Neuron (in vitro differentiated cells): ENCODE measurements around the gene RNF151.

ENCODE experiments used
- H2AFZ ChIP-seq: one replicate; pipeline ENCODE4 v1.6.1; 2013; ENCODE audit warnings: low read depth, mild to moderate bottlenecking, inconsistent platforms, low read length, moderate library complexity
- H3K27me3 ChIP-seq: one replicate; pipeline ENCODE4 v1.6.1; 2013; ENCODE audit warnings: low read length; ENCODE audit not compliant: insufficient read depth
- H3K36me3 ChIP-seq: one replicate; pipeline ENCODE4 v1.6.1; 2013; ENCODE audit warnings: low read length; ENCODE audit not compliant: insufficient read depth
- H3K4me1 ChIP-seq: one replicate; pipeline ENCODE4 v1.6.1; 2013; ENCODE audit warnings: low read length; ENCODE audit not compliant: insufficient read depth
- H3K4me3 ChIP-seq: 2 replicates; pipeline ENCODE4 v1.5.1; 2013; ENCODE audit warnings: mild to moderate bottlenecking, low read length, moderate library complexity
- H3K9me3 ChIP-seq: one replicate; pipeline ENCODE4 v1.6.1; 2013; ENCODE audit warnings: low read length

The RNF151 gene

GRCh38 chr16:1990351-1991134 is 23.9 kb downstream of the RNF151 start:
- Histone ChIP-seq H3K36me3 (peaks cover 14% of the 10 kb centered on the region), H3K9me3 (no peaks in the 10 kb centered on the region), H2AFZ (no peak overlapping the region), H3K27me3 (peaks cover 30% of the 10 kb centered on the region), H3K4me1 (peaks cover 12% of the 10 kb centered on the region), H3K4me3 (peak overlapping the region; percentile 35)

- Histone ChIP-seq H3K4me3 (peak overlapping the region; percentile 35), H3K4me1 (peaks cover 10% of the 10 kb centered on the region), H3K36me3 (peaks cover 9% of the 10 kb centered on the region), H2AFZ (no peak overlapping the region), H3K27me3 (peaks cover 30% of the 10 kb centered on the region), H3K9me3 (no peaks in the 10 kb centered on the region)
Observed at GRCh38 chr16:1991135-1991551, 24.5 kb downstream of the RNF151 start.

GRCh38 chr16:1991588-1991947 is 24.9 kb downstream of the RNF151 start:
- Histone ChIP-seq H3K9me3 (no peaks in the 10 kb centered on the region), H3K4me3 (peak overlapping the region; percentile 31), H3K36me3 (peaks cover 5% of the 10 kb centered on the region), H3K27me3 (peaks cover 30% of the 10 kb centered on the region), H2AFZ (no peak overlapping the region), H3K4me1 (peaks cover 10% of the 10 kb centered on the region)

- H3K36me3 ChIP-seq = peaks cover 5% of the 10 kb centered on the region
- peaks cover 10% of the 10 kb centered on the region for H3K4me1 ChIP-seq
- peak overlapping the region; percentile 31 for H3K4me3 ChIP-seq
- H3K27me3 ChIP-seq = peaks cover 30% of the 10 kb centered on the region
- no peaks in the 10 kb centered on the region for H3K9me3 ChIP-seq
- no peak overlapping the region for H2AFZ ChIP-seq
Observed at GRCh38 chr16:1991948-1992703, 25.5 kb downstream of the RNF151 start.

GRCh38 chr16:1992704-1993317 is 26.2 kb downstream of the RNF151 start:
- H3K9me3 ChIP-seq = no peaks in the 10 kb centered on the region
- H2AFZ ChIP-seq = no peak overlapping the region
- peaks cover 10% of the 10 kb centered on the region for H3K4me1 ChIP-seq
- H3K36me3 ChIP-seq = peaks cover 9% of the 10 kb centered on the region
- H3K27me3 ChIP-seq = peaks cover 30% of the 10 kb centered on the region
- H3K4me3 ChIP-seq = no peak overlapping the region

GRCh38 chr16:1993731-1994131 is 27.1 kb downstream of the RNF151 start:
- H2AFZ ChIP-seq = no peak overlapping the region
- no peak overlapping the region for H3K4me3 ChIP-seq

GRCh38 chr16:1997494-1998359 is 31.1 kb downstream of the RNF151 start:
- Histone ChIP-seq H3K27me3 (peaks cover 5% of the 10 kb centered on the region), H3K9me3 (no peaks in the 10 kb centered on the region), H3K4me3 (no peak overlapping the region), H3K36me3 (peaks cover 55% of the 10 kb centered on the region), H2AFZ (no peak overlapping the region), H3K4me1 (no peaks in the 10 kb centered on the region)

More at GRCh38 chr16:1993731-1994131, 27.1 kb downstream of the RNF151 start:
- peaks cover 17% of the 10 kb centered on the region for H3K36me3 ChIP-seq
- peaks cover 30% of the 10 kb centered on the region for H3K27me3 ChIP-seq
- H3K4me1 ChIP-seq = peaks cover 10% of the 10 kb centered on the region
- H3K9me3 ChIP-seq = no peaks in the 10 kb centered on the region

GRCh38 chr16:1998360-1998835 is 31.7 kb downstream of the RNF151 start:
- no peak overlapping the region for H3K4me3 ChIP-seq
- no peaks in the 10 kb centered on the region for H3K9me3 ChIP-seq
- no peaks in the 10 kb centered on the region for H3K4me1 ChIP-seq
- H2AFZ ChIP-seq = no peak overlapping the region
- H3K36me3 ChIP-seq = peaks cover 61% of the 10 kb centered on the region
- H3K27me3 ChIP-seq = peaks cover under 1% of the 10 kb centered on the region

GRCh38 chr16:1998852-1999801 is 32.5 kb downstream of the RNF151 start:
- no peaks in the 10 kb centered on the region for H3K27me3 ChIP-seq
- H3K9me3 ChIP-seq = no peaks in the 10 kb centered on the region
- H3K36me3 ChIP-seq = peaks cover 63% of the 10 kb centered on the region
- H3K4me3 ChIP-seq = no peak overlapping the region
- peaks cover 5% of the 10 kb centered on the region for H3K4me1 ChIP-seq
- no peak overlapping the region for H2AFZ ChIP-seq

GRCh38 chr16:1999866-2000514 is 33.3 kb downstream of the RNF151 start:
- H3K27me3 ChIP-seq = no peaks in the 10 kb centered on the region
- H3K36me3 ChIP-seq = peaks cover 63% of the 10 kb centered on the region
- H3K9me3 ChIP-seq = no peaks in the 10 kb centered on the region
- no peak overlapping the region for H2AFZ ChIP-seq
- no peak overlapping the region for H3K4me3 ChIP-seq
- H3K4me1 ChIP-seq = peaks cover 13% of the 10 kb centered on the region

- Histone ChIP-seq H2AFZ (no peak overlapping the region), H3K4me3 (no peak overlapping the region), H3K27me3 (no peaks in the 10 kb centered on the region), H3K9me3 (no peaks in the 10 kb centered on the region), H3K4me1 (peaks cover 22% of the 10 kb centered on the region), H3K36me3 (peaks cover 63% of the 10 kb centered on the region)
Observed at GRCh38 chr16:2001035-2001434, 34.4 kb downstream of the RNF151 start.
